ENCODE results near the gene DTNBP1.

DNA sequence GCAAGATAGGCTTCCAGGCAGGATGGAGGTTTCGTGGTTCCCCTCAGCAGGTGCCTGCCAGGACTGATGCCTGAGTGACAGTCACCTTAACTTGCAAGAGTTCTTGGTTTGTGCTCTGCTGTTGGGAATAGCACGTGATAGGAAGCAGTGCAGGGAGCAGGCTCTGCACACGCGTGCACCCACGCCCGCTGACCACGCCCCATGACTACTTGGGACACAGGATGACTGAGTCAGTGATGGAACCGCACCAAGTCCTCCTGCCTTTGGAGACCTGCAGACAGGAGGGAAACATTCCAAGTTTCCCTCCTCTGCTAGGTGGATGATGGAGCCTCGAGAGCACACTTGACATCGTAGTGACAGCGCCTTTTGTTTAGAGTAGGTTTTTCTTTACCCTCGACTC is 164.2 kb downstream of the DTNBP1 start:
- TF ChIP-seq, protein P1, sequence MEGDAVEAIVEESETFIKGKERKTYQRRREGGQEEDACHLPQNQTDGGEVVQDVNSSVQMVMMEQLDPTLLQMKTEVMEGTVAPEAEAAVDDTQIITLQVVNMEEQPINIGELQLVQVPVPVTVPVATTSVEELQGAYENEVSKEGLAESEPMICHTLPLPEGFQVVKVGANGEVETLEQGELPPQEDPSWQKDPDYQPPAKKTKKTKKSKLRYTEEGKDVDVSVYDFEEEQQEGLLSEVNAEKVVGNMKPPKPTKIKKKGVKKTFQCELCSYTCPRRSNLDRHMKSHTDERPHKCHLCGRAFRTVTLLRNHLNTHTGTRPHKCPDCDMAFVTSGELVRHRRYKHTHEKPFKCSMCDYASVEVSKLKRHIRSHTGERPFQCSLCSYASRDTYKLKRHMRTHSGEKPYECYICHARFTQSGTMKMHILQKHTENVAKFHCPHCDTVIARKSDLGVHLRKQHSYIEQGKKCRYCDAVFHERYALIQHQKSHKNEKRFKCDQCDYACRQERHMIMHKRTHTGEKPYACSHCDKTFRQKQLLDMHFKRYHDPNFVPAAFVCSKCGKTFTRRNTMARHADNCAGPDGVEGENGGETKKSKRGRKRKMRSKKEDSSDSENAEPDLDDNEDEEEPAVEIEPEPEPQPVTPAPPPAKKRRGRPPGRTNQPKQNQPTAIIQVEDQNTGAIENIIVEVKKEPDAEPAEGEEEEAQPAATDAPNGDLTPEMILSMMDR (conservative IDR thresholded peaks at IDR 0.05; ENCODE audit: low read length): no peak
- no peak for TF ChIP-seq EZH2phosphoT487 (IDR thresholded peaks at IDR 0.05; ENCODE audit: borderline replicate concordance, low read depth, low read length)

Measured in OCI-LY7 (cell line).